Right lobe of liver (tissue), 6 donors: ENCODE results near the gene PARVG. TPM values are rescaled to one million over a fixed set of nuclear protein-coding genes. Genes with fewer than 3 reads are reported as not detected.
A peak's percentile ranks its signal among the peaks of the same experiment; 100 is the strongest.

Experiments used
- ATAC-seq, 4 donors: fragments of 200-7000 bp; cut with Tn5 transposase; one replicate each; pipeline ENCODE4 v1.9.1; 2020; ENCODE audit warnings: mild to moderate bottlenecking in 4 of 4, moderate library complexity in 4 of 4
- DNase-seq, 3 donors: peaks; one replicate each; pipeline ENCODE4 v3.0.0-alpha.2; 2020
- H3K27ac ChIP-seq, 3 donors: fragments of 200-600 bp; one replicate each; pipeline ENCODE4 v1.8.0; 2022
- H3K27me3 ChIP-seq, 2 donors: fragments of 200-600 bp; one replicate each; pipeline ENCODE4 v1.8.0; 2022
- H3K36me3 ChIP-seq, 4 donors: fragments of 200-600 bp; sonication (generic) in 1 of 4; one replicate each; pipeline versions ENCODE4 v1.5.1 to v1.8.0; 2017 to 2022; ENCODE audit warnings: control low read depth in 1 of 4
- H3K4me1 ChIP-seq, 4 donors: fragments of 200-600 bp; sonication (generic) in 1 of 4; one replicate each; pipeline versions ENCODE4 v1.5.1 to v1.8.0; 2017 to 2022; ENCODE audit warnings: control low read depth in 1 of 4
- H3K4me3 ChIP-seq, 3 donors: fragments of 200-600 bp; one replicate each; pipeline ENCODE4 v1.8.0; 2022
- H3K9me3 ChIP-seq, 4 donors: fragments of 200-600 bp; sonication (generic) in 1 of 4; one replicate each; pipeline versions ENCODE4 v1.5.1 to v1.8.0; 2017 to 2022; ENCODE audit warnings: control low read depth in 1 of 4
- POLR2A ChIP-seq: fragments of 450-650 bp; IDR thresholded peaks from one replicate; pipeline ENCODE4 v1.6.1; 2017; ENCODE audit warnings: antibody characterized with exemption, mild to moderate bottlenecking
- WGBS: methylation state at CpG from one replicate; pipeline ENCODE4 v1.1.6; 2018; ENCODE audit warnings: low coverage, low lambda C conversion rate; ENCODE audit not compliant: insufficient coverage; ENCODE audit errors: missing lambda C conversion rate; 5-methylcytosine and 5-hydroxymethylcytosine counted together
- intact Hi-C, 2 donors: fragments of 100-400 bp; cut with DNase I; formaldehyde crosslinking; loops; one replicate each; pipeline versions ENCODE4 v1.11.2 to v1.14.1; 2022
- total RNA-seq, 6 experiments: library from RNA; depleted of rRNA in 2 of 6; stranded (reverse); fragments of >200 nt in 2 of 6; fragmentation: NEBNext Ultra II Directional in 3 of 6; extraction: Animal tissue kit (Norgen Biotek cat#: 25700) in 3 of 6; gene quantifications; one replicate each; pipeline versions ENCODE4 v1.1.0 to v1.2.4, GENCODE V29; 2016 to 2023
- TF ChIP-seq, protein P1 (sequence below), 4 donors: fragments of 200-600 bp in 3 of 4; fragments of 450-650 bp in 1 of 4; IDR thresholded peaks; one replicate each; pipeline versions ENCODE4 v1.5.1 to v1.8.0; 2016 to 2022; ENCODE audit warnings: antibody characterized with exemption in 4 of 4, mild to moderate bottlenecking in 2 of 4
- donor health status: DM: no; HTN: yes; CAD: no.
- donor health status: DM: no; HTN: no; CAD: no.
- donor health status: DM: no; HTN: no; CAD: no.
- donor health status: DM: no; HTN: yes; CAD: no.
- donor health status: DM: no; HTN: yes; CAD: no.

The PARVG gene
- total RNA-seq, 6 experiments from 2014 or later, result 3.7 to 10.8 (median 7.9) TPM

DNA sequence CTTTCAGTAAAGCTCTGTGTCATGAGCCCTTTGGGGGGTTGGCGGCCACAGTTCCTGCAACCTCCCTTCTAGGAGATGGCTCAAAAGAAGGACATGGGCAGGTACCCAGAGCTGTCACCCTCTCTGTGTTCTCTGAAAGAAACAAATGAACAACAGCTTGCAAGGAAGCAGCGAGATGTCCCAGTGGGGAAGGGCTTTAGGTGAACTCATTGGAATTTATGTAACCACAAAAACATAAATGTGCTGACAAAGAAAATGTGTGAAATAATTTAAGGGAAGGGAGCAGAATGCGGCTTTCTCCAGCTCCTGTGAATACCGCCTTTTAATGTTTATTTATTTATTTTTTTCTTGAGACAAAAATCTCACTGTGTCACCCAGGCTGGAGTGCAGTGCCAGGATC, 3.3 kb downstream of the PARVG start:
- Histone ChIP-seq H3K36me3 (no peaks in the 10 kb centered on the region), H3K4me1 (no peaks in the 10 kb centered on the region), H3K4me3 (no peak overlapping the region), H3K27ac (no peak overlapping the region), H3K9me3 (no peaks in the 10 kb centered on the region), H3K27me3 (no peaks in the 10 kb centered on the region)
- no peak for TF ChIP-seq POLR2A
- TF ChIP-seq, protein P1, sequence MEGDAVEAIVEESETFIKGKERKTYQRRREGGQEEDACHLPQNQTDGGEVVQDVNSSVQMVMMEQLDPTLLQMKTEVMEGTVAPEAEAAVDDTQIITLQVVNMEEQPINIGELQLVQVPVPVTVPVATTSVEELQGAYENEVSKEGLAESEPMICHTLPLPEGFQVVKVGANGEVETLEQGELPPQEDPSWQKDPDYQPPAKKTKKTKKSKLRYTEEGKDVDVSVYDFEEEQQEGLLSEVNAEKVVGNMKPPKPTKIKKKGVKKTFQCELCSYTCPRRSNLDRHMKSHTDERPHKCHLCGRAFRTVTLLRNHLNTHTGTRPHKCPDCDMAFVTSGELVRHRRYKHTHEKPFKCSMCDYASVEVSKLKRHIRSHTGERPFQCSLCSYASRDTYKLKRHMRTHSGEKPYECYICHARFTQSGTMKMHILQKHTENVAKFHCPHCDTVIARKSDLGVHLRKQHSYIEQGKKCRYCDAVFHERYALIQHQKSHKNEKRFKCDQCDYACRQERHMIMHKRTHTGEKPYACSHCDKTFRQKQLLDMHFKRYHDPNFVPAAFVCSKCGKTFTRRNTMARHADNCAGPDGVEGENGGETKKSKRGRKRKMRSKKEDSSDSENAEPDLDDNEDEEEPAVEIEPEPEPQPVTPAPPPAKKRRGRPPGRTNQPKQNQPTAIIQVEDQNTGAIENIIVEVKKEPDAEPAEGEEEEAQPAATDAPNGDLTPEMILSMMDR (IDR thresholded peaks at IDR 0.05), result no peak
- intact Hi-C loops, result no loop called here
- ATAC-seq (no peak), DNase-seq (no peak)
- 75% methylated on average over 4 of the region's 4 CpGs for WGBS

DNA sequence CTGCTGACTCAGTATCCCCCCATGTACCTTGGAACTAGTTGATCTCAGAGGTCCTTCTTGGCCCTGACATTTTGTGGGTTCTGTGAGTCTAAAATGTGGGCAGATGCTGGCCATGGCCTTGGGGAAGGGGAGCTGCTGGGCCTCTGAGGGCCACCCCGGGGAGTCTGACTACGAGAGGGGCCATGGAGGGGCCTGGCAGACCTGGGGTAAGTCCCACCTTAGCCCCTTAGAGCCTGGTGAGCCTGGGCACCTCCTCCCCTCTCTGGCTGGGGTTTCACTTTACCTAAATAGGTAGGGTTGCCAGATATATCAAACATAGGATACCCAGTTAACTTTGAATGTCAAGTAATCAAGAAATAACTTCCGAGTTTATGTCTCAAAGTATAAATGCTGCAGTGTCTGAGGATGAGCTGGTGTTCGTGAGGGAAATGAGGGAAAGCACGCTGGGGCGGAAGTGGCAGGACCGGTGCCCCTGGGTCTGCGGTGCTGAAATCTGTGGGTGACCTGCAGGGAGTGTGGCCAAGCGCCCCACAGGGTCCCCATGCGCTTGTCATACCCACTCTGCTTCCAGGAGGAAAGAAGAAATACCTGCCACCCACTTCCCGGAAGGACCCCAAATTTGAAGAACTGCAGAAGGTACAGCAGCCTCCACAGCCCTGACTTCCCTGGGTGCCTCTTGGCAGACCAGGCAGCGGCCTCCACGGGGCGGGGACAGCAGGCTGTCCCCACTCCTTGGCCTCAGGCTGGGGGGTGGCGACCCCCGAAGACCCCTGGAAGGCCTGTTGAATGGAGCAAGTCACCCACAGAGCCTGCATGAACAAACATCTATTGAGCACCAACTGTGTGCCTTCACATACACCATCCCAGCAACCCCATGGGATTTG, 4.8 kb downstream of the PARVG start:
- TF ChIP-seq, protein P1 (IDR thresholded peaks at IDR 0.05), result no peak
- TF ChIP-seq POLR2A, result no peak
- Histone ChIP-seq H3K9me3 (no peaks in the 10 kb centered on the region), H3K27me3 (no peaks in the 10 kb centered on the region), H3K36me3 (no peaks in the 10 kb centered on the region), H3K4me3 (no peak overlapping the region), H3K27ac (no peak overlapping the region), H3K4me1 (no peaks in the 10 kb centered on the region)
- ATAC-seq (no peak), DNase-seq (peak in 1 of 3 donors; percentile 37)
- WGBS, result 69% methylated on average over 4 of the region's 16 CpGs
- intact Hi-C loops, result no loop called here

GRCh38 chr22:44186121-44186510, 5.4 kb downstream of the PARVG start:
- ATAC-seq (no peak), DNase-seq (peak in 1 of 3 donors; percentile 28)
- intact Hi-C loops, result no loop called here
- 70% methylated on average over 2 of the region's 8 CpGs for WGBS
- Histone ChIP-seq H3K27ac (no peak overlapping the region), H3K9me3 (no peaks in the 10 kb centered on the region), H3K36me3 (no peaks in the 10 kb centered on the region), H3K4me3 (no peak overlapping the region), H3K4me1 (no peaks in the 10 kb centered on the region), H3K27me3 (no peaks in the 10 kb centered on the region)
- TF ChIP-seq, protein P1 (IDR thresholded peaks at IDR 0.05), result no peak
- no peak for TF ChIP-seq POLR2A

DNA sequence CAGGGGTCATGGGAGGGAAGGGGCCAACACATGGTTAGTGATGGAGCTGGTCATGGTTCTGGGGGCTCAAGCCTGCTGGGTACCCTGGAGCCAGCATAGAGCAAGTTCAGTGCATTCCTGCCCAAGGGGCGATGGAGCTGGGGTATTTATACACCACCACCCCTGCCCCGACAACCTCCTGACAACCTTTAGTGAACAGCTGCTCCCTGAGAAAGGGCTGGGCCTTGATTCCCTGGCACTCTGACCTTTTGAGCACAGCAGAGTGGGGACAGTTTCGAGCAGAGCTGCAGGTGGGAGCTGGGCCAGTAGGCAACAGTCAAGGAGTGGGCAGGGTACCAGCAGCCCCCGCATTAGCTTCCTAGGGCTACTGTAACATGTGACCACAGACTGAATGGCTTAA, 6.0 kb downstream of the PARVG start:
- DNase-seq (peak in 1 of 3 donors; percentile 30), ATAC-seq (no peak)
- WGBS, result 40% methylated on average over 1 of the region's 4 CpGs
- intact Hi-C loops, result no loop called here
- H3K27ac ChIP-seq, result no peak overlapping the region
- no peak overlapping the region for H3K4me3 ChIP-seq
- no peaks in the 10 kb centered on the region for H3K9me3 ChIP-seq
- H3K36me3 ChIP-seq, result no peaks in the 10 kb centered on the region
- TF ChIP-seq POLR2A, result no peak
- TF ChIP-seq, protein P1 (IDR thresholded peaks at IDR 0.05), result no peak
- H3K27me3 ChIP-seq, result no peaks in the 10 kb centered on the region
- H3K4me1 ChIP-seq, result no peaks in the 10 kb centered on the region
